OCI-LY1 (cell line): ENCODE results near the gene PPP2R3B.

Experiments used
- H2AFZ ChIP-seq: fragments of 200-600 bp; sonication (generic), shearing (Covaris generic); 2 replicates; pipeline ENCODE4 v1.6.0; 2014; ENCODE audit warnings: antibody characterized with exemption, mild to moderate bottlenecking, low read length
- H3F3A ChIP-seq: fragments of 200-600 bp; sonication (generic), shearing (Covaris generic); 2 replicates; pipeline ENCODE4 v1.6.0; 2014; ENCODE audit warnings: mild to moderate bottlenecking, antibody characterized with exemption, low read length, moderate library complexity; ENCODE audit not compliant: insufficient read depth
- H3K27ac ChIP-seq: fragments of 200-600 bp; sonication (generic); 2 replicates; pipeline ENCODE4 v1.5.1; 2014; ENCODE audit warnings: low read length, mixed run types, mild to moderate bottlenecking, low read depth; ENCODE audit not compliant: poor library complexity, severe bottlenecking
- H3K27me3 ChIP-seq: fragments of 200-600 bp; sonication (generic); 2 replicates; pipeline ENCODE4 v1.6.0; 2014; ENCODE audit warnings: antibody characterized with exemption, mild to moderate bottlenecking, low read length, moderate library complexity; ENCODE audit not compliant: insufficient read depth
- H3K36me3 ChIP-seq: fragments of 200-600 bp; sonication (generic); 2 replicates; pipeline ENCODE4 v1.6.1; 2014; ENCODE audit warnings: mild to moderate bottlenecking, antibody characterized with exemption, low read length, moderate library complexity, mixed read lengths; ENCODE audit not compliant: insufficient read depth
- H3K4me1 ChIP-seq: fragments of 200-600 bp; sonication (generic); 2 replicates; pipeline ENCODE4 v1.5.1; 2014; ENCODE audit warnings: mild to moderate bottlenecking, low read length, moderate library complexity; ENCODE audit not compliant: insufficient read depth, severe bottlenecking
- H3K4me2 ChIP-seq: fragments of 200-600 bp; sonication (generic), shearing (Covaris generic); 2 replicates; pipeline ENCODE4 v1.6.1; 2014; ENCODE audit warnings: low read length
- H3K4me3 ChIP-seq: fragments of 200-600 bp; sonication (generic); 2 replicates; pipeline ENCODE4 v1.5.1; 2014; ENCODE audit warnings: low read length, low read depth, mild to moderate bottlenecking, mixed read lengths; ENCODE audit not compliant: poor library complexity, severe bottlenecking
- H3K79me2 ChIP-seq: fragments of 200-600 bp; shearing (Covaris generic); 2 replicates; pipeline ENCODE4 v1.6.1; 2016; ENCODE audit warnings: mixed run types, low read length, mixed read lengths; ENCODE audit not compliant: insufficient read depth
- H3K9ac ChIP-seq: fragments of 200-600 bp; sonication (generic), shearing (Covaris generic); 2 replicates; pipeline ENCODE4 v1.6.1; 2014; ENCODE audit warnings: mild to moderate bottlenecking, low read length, mixed read lengths
- H3K9me2 ChIP-seq: fragments of 200-600 bp; sonication (generic), shearing (Covaris generic); 2 replicates; pipeline ENCODE4 v1.6.1; 2014; ENCODE audit warnings: low read depth, mild to moderate bottlenecking, low read length, mixed read lengths
- H3K9me3 ChIP-seq: fragments of 200-600 bp; shearing (Covaris generic); 2 replicates; pipeline ENCODE4 v1.6.1; 2014; ENCODE audit warnings: low read length, mixed read lengths
- H4K20me1 ChIP-seq: fragments of 200-600 bp; sonication (generic), shearing (Covaris generic); 2 replicates; pipeline ENCODE4 v1.6.0; 2016; ENCODE audit warnings: mild to moderate bottlenecking, low read length; ENCODE audit not compliant: insufficient read depth
- EZH2 ChIP-seq: fragments of 200-600 bp; sonication (generic), shearing (Covaris generic); IDR thresholded peaks from 2 replicates; pipeline ENCODE4 v1.8.0; 2017; ENCODE audit warnings: borderline replicate concordance, mixed run types, mild to moderate bottlenecking, antibody characterized with exemption, low read length, moderate library complexity, mixed read lengths
- TF ChIP-seq, protein P1 (sequence below): fragments of 200-600 bp; sonication (generic), shearing (Covaris generic); IDR thresholded peaks from 2 replicates; pipeline ENCODE4 v1.5.1; 2017; ENCODE audit warnings: mild to moderate bottlenecking, antibody characterized with exemption, low read length, moderate library complexity, mixed read lengths

Gene PPP2R3B

DNA sequence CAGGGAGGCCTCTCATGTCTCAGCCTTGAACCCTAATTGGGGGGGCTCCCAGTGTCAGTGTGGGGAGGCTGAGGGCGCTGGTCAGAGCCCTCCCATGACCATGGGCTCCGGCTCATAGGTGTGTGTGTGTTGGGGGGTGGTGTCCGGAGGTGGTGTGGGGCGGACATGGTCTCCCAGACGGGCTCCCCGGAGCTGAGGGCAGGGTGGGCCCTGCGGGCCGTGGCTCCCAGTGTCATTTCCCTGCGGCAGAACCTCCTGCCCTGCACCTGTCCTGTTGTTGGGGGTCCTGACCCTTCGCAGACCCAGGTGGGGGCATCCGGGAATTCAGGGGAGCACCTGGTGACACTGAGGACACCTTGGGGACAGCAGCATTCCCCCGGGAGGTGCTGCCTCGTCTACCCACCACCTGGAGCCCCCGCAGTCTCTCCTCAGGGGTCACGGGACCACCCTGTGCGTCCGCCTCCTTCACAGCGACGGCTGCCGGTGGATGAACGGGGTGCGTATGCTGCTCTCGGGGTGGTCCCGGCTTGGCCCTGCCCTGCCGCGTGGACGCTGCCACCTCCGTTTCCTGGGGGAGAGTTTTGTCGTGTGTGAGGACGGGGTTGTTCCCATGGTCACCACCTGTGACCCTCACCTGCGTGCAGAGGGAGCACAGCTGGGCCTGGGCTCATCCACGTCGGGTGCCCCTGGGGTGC is 53.6 kb downstream of the PPP2R3B start:
- H3K27ac ChIP-seq, result no peak overlapping the region
- H3K9me3 ChIP-seq, result no peaks in the 10 kb centered on the region
- H3K9me2 ChIP-seq, result no peaks in the 10 kb centered on the region
- no peak overlapping the region for H2AFZ ChIP-seq
- peaks cover 4% of the 10 kb centered on the region for H3K4me1 ChIP-seq
- no peaks in the 10 kb centered on the region for H3K27me3 ChIP-seq
- H3K79me2 ChIP-seq, result no peaks in the 10 kb centered on the region
- no peaks in the 10 kb centered on the region for H3F3A ChIP-seq
- TF ChIP-seq, protein P1, sequence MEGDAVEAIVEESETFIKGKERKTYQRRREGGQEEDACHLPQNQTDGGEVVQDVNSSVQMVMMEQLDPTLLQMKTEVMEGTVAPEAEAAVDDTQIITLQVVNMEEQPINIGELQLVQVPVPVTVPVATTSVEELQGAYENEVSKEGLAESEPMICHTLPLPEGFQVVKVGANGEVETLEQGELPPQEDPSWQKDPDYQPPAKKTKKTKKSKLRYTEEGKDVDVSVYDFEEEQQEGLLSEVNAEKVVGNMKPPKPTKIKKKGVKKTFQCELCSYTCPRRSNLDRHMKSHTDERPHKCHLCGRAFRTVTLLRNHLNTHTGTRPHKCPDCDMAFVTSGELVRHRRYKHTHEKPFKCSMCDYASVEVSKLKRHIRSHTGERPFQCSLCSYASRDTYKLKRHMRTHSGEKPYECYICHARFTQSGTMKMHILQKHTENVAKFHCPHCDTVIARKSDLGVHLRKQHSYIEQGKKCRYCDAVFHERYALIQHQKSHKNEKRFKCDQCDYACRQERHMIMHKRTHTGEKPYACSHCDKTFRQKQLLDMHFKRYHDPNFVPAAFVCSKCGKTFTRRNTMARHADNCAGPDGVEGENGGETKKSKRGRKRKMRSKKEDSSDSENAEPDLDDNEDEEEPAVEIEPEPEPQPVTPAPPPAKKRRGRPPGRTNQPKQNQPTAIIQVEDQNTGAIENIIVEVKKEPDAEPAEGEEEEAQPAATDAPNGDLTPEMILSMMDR, result no peak
- no peak for TF ChIP-seq EZH2
- H3K4me2 ChIP-seq, result no peak overlapping the region
- H3K9ac ChIP-seq, result no peak overlapping the region
- H3K4me3 ChIP-seq, result no peak overlapping the region
- H3K36me3 ChIP-seq, result peaks cover 55% of the 10 kb centered on the region
- H4K20me1 ChIP-seq, result no peaks in the 10 kb centered on the region

DNA sequence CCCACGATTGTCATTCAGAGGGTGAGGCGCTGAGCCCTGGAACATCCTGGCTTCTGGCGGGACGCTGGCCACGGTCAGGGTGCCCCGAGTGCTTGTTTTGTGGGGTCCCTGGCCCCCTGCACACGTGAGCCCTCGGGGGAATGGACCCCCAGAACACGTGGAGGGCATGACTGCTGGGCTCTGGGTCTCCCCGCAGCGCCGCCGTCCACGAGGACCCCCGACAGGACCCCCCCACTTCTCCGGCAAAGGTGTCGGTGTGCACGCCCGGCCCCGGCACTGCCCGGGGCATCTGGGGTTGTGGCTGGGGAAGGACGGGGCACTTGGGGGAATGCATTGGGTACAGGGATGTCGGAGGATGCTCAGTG is 54.2 kb downstream of the PPP2R3B start:
- Histone ChIP-seq H3K27ac (no peak overlapping the region), H3F3A (no peaks in the 10 kb centered on the region), H3K9me2 (no peaks in the 10 kb centered on the region), H3K4me3 (no peak overlapping the region), H4K20me1 (no peaks in the 10 kb centered on the region), H3K9me3 (no peaks in the 10 kb centered on the region), H3K4me1 (peaks cover 4% of the 10 kb centered on the region), H3K36me3 (peaks cover 49% of the 10 kb centered on the region), H3K79me2 (no peaks in the 10 kb centered on the region), H3K27me3 (no peaks in the 10 kb centered on the region), H2AFZ (no peak overlapping the region), H3K9ac (no peak overlapping the region), H3K4me2 (no peak overlapping the region)
- TF ChIP-seq EZH2, result no peak
- TF ChIP-seq, protein P1, result no peak

DNA sequence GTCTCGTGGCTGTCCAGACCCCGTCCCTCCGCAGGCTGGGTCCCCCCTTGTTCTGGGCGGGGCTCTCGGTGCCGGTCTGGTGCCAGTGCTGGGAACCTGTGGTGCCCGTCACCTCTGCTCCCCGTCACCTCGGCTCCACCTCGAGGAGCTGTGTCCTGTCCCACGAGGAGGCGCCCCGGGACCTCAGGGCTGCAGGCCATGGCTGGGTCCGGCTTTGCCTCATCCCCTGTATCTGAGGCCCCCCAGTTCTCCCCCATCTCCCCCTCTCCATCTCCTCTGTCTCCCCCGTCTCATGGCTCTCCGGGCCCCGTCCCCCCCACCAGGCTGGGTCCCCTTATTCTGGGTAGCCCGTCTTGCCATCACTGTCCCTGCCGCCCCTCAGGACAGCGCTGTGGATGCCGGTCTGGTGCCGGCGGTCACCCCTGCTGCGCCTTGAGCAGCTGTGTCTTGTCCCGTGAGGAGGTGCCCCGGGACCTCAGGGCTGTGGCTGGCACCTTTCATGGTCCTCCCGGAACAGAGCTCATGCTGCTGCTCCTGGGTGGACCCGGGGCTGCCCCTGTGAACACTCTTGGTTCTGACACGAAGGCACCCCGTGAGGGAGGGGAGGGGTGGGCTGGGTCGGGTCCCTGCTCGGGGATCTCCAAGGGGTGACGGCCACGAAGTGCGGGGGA is 54.7 kb downstream of the PPP2R3B start:
- no peaks in the 10 kb centered on the region for H4K20me1 ChIP-seq
- H3K36me3 ChIP-seq, result peaks cover 45% of the 10 kb centered on the region
- H3K4me3 ChIP-seq, result no peak overlapping the region
- peaks cover 4% of the 10 kb centered on the region for H3K4me1 ChIP-seq
- H3K9me2 ChIP-seq, result no peaks in the 10 kb centered on the region
- TF ChIP-seq, protein P1, result 0 out of 2 replicates have a peak, but pooled peaks have one; percentile 5
- no peak for TF ChIP-seq EZH2
- no peaks in the 10 kb centered on the region for H3K27me3 ChIP-seq
- H3K9ac ChIP-seq, result no peak overlapping the region
- no peak overlapping the region for H3K27ac ChIP-seq
- H3F3A ChIP-seq, result no peaks in the 10 kb centered on the region
- H3K4me2 ChIP-seq, result no peak overlapping the region
- no peak overlapping the region for H2AFZ ChIP-seq
- H3K9me3 ChIP-seq, result no peaks in the 10 kb centered on the region
- no peaks in the 10 kb centered on the region for H3K79me2 ChIP-seq
